PC-9 (cell line): ENCODE results near the gene MOB3B. TPM values are rescaled to one million over a fixed set of nuclear protein-coding genes. Genes with fewer than 3 reads are reported as not detected.

ENCODE experiments used
- BruUV-seq: library from RNA; stranded (reverse); fragments of 400-500 nt; replicated peaks from 2 replicates; lab custom pipeline; 2021; lab: Mats Ljungman, UMichigan
- CTCF ChIA-PET: fragments of 300-600 bp; sonication (Branson Sonifier 250); formaldehyde crosslinking; loops from one replicate; lab custom pipeline; 2022; ENCODE audit warnings: antibody characterized with exemption; lab: Charles Lee
- POLR2A ChIA-PET: fragments of 300-600 bp; sonication (Branson Sonifier 250); formaldehyde crosslinking; loops from one replicate; lab custom pipeline; 2022; ENCODE audit warnings: antibody characterized with exemption; ENCODE audit not compliant: unreplicated experiment; lab: Charles Lee
- DNase-seq, 2 experiments: peaks; one replicate each; pipeline versions ENCODE4 v3.0.0 to v3.0.0-alpha.2; 2015 to 2022; ENCODE audit warnings: mixed read lengths in 1 of 2
- H2AFZ ChIP-seq: fragments of 200-600 bp; sonication (generic); 2 replicates; pipeline ENCODE4 v1.8.1; 2017; ENCODE audit warnings: antibody characterized with exemption
- H3F3A ChIP-seq: fragments of 200-600 bp; sonication (generic); 2 replicates; pipeline ENCODE4 v1.8.1; 2017; ENCODE audit warnings: antibody characterized with exemption, mild to moderate bottlenecking, low read depth; ENCODE audit not compliant: insufficient read depth
- H3K27ac ChIP-seq: fragments of 200-600 bp; sonication (generic); 2 replicates; pipeline ENCODE4 v1.6.1; 2016; ENCODE audit warnings: mixed run types
- H3K27me3 ChIP-seq: fragments of 200-600 bp; sonication (generic); 2 replicates; pipeline ENCODE4 v1.6.1; 2016; ENCODE audit warnings: low read depth, mixed run types; ENCODE audit not compliant: insufficient read depth
- H3K36me3 ChIP-seq: fragments of 200-600 bp; sonication (generic); 2 replicates; pipeline ENCODE4 v1.6.1; 2016; ENCODE audit warnings: low read depth, mixed run types
- H3K4me1 ChIP-seq: fragments of 200-600 bp; sonication (generic); replicated peaks from 2 replicates; pipeline ENCODE4 v1.6.1; 2016; ENCODE audit warnings: mixed run types; ENCODE audit not compliant: insufficient read depth
- H3K4me2 ChIP-seq: fragments of 200-600 bp; sonication (generic); 2 replicates; pipeline ENCODE4 v1.6.1; 2017; ENCODE audit warnings: mixed run types
- H3K4me3 ChIP-seq: fragments of 200-600 bp; sonication (generic); 2 replicates; pipeline ENCODE4 v1.6.1; 2016; ENCODE audit warnings: mixed run types
- H3K79me2 ChIP-seq: fragments of 200-600 bp; sonication (generic); 2 replicates; pipeline ENCODE4 v1.6.1; 2017; ENCODE audit warnings: low read depth, mixed run types
- H3K9me2 ChIP-seq: fragments of 200-600 bp; sonication (generic); 2 replicates; pipeline ENCODE4 v1.8.1; 2017; ENCODE audit warnings: mild to moderate bottlenecking; ENCODE audit not compliant: insufficient read depth
- H3K9me3 ChIP-seq: fragments of 200-600 bp; sonication (generic); 2 replicates; pipeline ENCODE4 v1.8.1; 2016; ENCODE audit warnings: low read depth; ENCODE audit not compliant: insufficient read depth
- H4K20me1 ChIP-seq: fragments of 200-600 bp; sonication (generic); 2 replicates; pipeline ENCODE4 v1.8.1; 2017; ENCODE audit not compliant: insufficient read depth
- EZH2 ChIP-seq: fragments of 200-600 bp; sonication (generic); IDR thresholded peaks from 2 replicates; pipeline ENCODE4 v1.8.0; 2017; ENCODE audit warnings: antibody characterized with exemption, low read depth
- intact Hi-C: fragments of 100-400 bp; cut with micrococcal nuclease; formaldehyde crosslinking; loops from one replicate; pipeline ENCODE4 v1.10.0; 2022; ENCODE audit not compliant: unreplicated experiment
- total RNA-seq: library from RNA; stranded (reverse); gene quantifications from 2 replicates; pipeline ENCODE4 v1.2.3, GENCODE V29; 2021
- TF ChIP-seq, protein P1 (sequence below): fragments of 200-600 bp; sonication (generic); conservative IDR thresholded peaks from 2 replicates; pipeline ENCODE4 v1.6.1; 2017; ENCODE audit warnings: mixed run types, antibody characterized with exemption, mild to moderate bottlenecking, moderate library complexity

The MOB3B gene
- total RNA-seq, 1 experiment from 2014 or later, result 4.4 TPM

DNA sequence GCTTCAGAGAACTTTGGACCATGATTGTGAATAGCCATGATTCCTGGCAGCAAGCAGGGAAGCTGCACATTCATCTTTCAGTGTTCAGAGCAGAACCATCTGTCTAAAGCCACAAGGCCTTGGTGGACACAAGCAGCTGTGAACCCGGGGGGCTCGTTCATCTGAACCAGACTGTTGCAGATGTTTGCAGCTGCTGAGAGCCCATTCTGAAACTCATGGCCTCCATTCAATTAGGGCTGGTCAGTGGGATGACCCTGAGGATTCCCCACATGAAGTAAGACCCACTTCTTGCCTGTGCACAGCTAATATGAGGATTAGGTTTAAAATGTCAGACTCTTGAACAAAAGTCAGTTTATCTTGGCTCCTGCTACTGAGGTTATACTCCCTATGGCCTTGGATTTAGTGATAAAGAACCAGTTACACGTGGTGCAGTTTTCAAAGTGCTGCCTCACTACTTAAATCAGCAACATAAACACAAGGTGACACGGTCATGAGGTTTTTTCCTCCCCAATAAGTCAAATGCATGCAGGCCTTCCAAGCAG is 115.3 kb downstream of the MOB3B start:
- no peaks in the 10 kb centered on the region for H3K27me3 ChIP-seq
- no peak overlapping the region for H3K4me3 ChIP-seq
- H3K9me3 ChIP-seq, result no peaks in the 10 kb centered on the region
- H3K36me3 ChIP-seq, result no peaks in the 10 kb centered on the region
- DNase-seq, result no peak
- no TSS peak for BruUV-seq
- H3K27ac ChIP-seq, result no peak overlapping the region
- CTCF ChIA-PET, result no interaction called here
- H4K20me1 ChIP-seq, result no peaks in the 10 kb centered on the region
- H3K79me2 ChIP-seq, result no peaks in the 10 kb centered on the region
- H3K4me1 ChIP-seq, result no peaks in the 10 kb centered on the region
- intact Hi-C loops, result no loop called here
- no peak overlapping the region for H2AFZ ChIP-seq
- POLR2A ChIA-PET, result no interaction called here
- no peaks in the 10 kb centered on the region for H3F3A ChIP-seq
- no peak overlapping the region for H3K4me2 ChIP-seq
- TF ChIP-seq EZH2, result no peak
- TF ChIP-seq, protein P1, sequence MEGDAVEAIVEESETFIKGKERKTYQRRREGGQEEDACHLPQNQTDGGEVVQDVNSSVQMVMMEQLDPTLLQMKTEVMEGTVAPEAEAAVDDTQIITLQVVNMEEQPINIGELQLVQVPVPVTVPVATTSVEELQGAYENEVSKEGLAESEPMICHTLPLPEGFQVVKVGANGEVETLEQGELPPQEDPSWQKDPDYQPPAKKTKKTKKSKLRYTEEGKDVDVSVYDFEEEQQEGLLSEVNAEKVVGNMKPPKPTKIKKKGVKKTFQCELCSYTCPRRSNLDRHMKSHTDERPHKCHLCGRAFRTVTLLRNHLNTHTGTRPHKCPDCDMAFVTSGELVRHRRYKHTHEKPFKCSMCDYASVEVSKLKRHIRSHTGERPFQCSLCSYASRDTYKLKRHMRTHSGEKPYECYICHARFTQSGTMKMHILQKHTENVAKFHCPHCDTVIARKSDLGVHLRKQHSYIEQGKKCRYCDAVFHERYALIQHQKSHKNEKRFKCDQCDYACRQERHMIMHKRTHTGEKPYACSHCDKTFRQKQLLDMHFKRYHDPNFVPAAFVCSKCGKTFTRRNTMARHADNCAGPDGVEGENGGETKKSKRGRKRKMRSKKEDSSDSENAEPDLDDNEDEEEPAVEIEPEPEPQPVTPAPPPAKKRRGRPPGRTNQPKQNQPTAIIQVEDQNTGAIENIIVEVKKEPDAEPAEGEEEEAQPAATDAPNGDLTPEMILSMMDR, result no peak
- H3K9me2 ChIP-seq, result no peaks in the 10 kb centered on the region

DNA sequence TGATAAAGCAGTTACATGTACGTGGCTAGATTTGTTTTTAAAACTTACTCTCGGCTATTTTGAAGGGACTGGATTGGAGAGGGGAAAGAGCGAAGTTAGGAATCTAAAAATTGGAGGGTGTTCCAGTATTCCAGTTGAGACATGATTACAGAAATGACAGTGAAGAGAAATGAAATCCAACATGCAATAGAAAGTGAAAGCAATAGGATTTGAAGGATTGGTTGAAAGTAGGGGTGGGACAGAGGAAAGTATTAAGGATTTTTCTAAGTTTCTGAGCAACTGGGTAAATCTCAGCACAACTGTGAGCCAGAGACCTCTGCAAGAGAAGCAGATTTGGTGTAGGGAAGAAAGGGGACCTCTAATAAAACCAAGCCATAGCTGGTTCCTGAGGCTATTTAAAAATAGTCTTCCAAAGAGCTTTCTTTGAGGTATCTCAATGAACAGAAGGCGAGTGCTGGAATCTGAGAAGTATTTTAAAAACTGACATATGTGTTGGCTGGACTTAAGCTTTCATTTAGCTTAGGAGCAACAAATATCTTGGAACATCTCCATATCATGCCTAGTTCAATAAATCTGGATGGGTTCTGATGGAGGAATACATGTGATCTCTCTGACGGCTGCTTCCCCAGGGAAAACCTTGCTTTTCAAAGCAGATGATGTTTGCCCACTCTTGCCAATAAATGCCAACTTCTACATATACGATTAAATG is 115.9 kb downstream of the MOB3B start:
- H3K27ac ChIP-seq, result no peak overlapping the region
- no peaks in the 10 kb centered on the region for H3K36me3 ChIP-seq
- H2AFZ ChIP-seq, result no peak overlapping the region
- no peaks in the 10 kb centered on the region for H3K4me1 ChIP-seq
- no peaks in the 10 kb centered on the region for H3K27me3 ChIP-seq
- no peak for TF ChIP-seq EZH2
- TF ChIP-seq, protein P1, result no peak
- no peaks in the 10 kb centered on the region for H4K20me1 ChIP-seq
- ChIA-PET CTCF (no interaction called here), POLR2A (no interaction called here)
- BruUV-seq, result no TSS peak
- H3K9me2 ChIP-seq, result no peaks in the 10 kb centered on the region
- intact Hi-C loops, result no loop called here
- no peaks in the 10 kb centered on the region for H3K79me2 ChIP-seq
- no peaks in the 10 kb centered on the region for H3K9me3 ChIP-seq
- no peak for DNase-seq
- no peak overlapping the region for H3K4me2 ChIP-seq
- H3K4me3 ChIP-seq, result no peak overlapping the region
- H3F3A ChIP-seq, result no peaks in the 10 kb centered on the region

DNA sequence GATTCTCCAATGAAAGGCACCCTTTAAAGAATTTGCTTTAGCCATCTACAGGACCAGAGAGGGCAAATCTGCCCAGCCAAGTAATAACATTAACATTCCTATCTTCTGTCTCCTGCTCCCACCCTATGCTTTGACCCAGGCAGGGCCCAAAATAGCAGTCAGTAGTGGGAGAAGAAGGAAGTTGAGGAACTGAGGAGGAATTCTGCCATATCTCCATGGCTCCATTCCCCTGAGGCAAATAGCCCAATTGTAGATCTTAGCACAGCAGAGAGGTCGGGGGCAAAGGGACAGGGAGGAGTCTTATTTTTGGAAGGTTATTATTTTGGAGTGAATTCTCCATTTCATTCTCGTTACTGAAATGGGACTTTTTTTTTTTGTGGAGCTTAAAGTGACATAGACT is 116.7 kb downstream of the MOB3B start:
- H3K9me2 ChIP-seq, result no peaks in the 10 kb centered on the region
- no TSS peak for BruUV-seq
- intact Hi-C loops, result no loop called here
- DNase-seq, result no peak
- no peaks in the 10 kb centered on the region for H3F3A ChIP-seq
- no peak overlapping the region for H3K27ac ChIP-seq
- TF ChIP-seq, protein P1, result no peak
- TF ChIP-seq EZH2, result no peak
- no peaks in the 10 kb centered on the region for H3K9me3 ChIP-seq
- no peaks in the 10 kb centered on the region for H3K4me1 ChIP-seq
- no peak overlapping the region for H3K4me2 ChIP-seq
- POLR2A ChIA-PET, result no interaction called here
- CTCF ChIA-PET, result no interaction called here
- no peak overlapping the region for H3K4me3 ChIP-seq
- no peak overlapping the region for H2AFZ ChIP-seq
- no peaks in the 10 kb centered on the region for H3K36me3 ChIP-seq
- no peaks in the 10 kb centered on the region for H3K27me3 ChIP-seq
- no peaks in the 10 kb centered on the region for H3K79me2 ChIP-seq
- no peaks in the 10 kb centered on the region for H4K20me1 ChIP-seq
